Measurements from ENCODE around the gene SPNS2. TPM values are rescaled to one million over a fixed set of nuclear protein-coding genes. Genes with fewer than 3 reads are reported as not detected.

The SPNS2 gene
- polyA plus RNA-seq, 1 donor (not counting 4 experiments of a cell fraction or from before 2014, with no cell fraction given), result 0.10 TPM

GRCh38 chr17:4565209-4566141 lies 66.8 kb downstream of the SPNS2 start:
- H3K36me3 ChIP-seq (ENCODE audit: control insufficient read depth in 2 of 2, extremely low read depth in 1 of 2, insufficient read depth in 2 of 2, low read length in 2 of 2), result no peaks in the 10 kb centered on the region
- dilution Hi-C loops (cut with MboI; ENCODE audit: extremely low pct_ligation_motif_present, low sequenced_read_pairs), result no loop called here
- H3K27me3 ChIP-seq (ENCODE audit: control insufficient read depth, extremely low read depth, insufficient read depth, low read length), result no peaks in the 10 kb centered on the region
- H2AFZ ChIP-seq (ENCODE audit: control insufficient read depth, low read length), result no peak overlapping the region
- H3K79me2 ChIP-seq (ENCODE audit: control insufficient read depth, insufficient read depth, low read length), result no peaks in the 10 kb centered on the region
- peak; percentile 91 for FAIRE-seq
- H3K27ac ChIP-seq (ENCODE audit: control insufficient read depth, insufficient read depth, low read length), result no peak overlapping the region
- DNase-seq (ENCODE audit: low read depth, low spot score), result no peak
- TF ChIP-seq CTCF (optimal IDR thresholded peaks at IDR 0.05 in 1 of 3, IDR thresholded peaks at IDR 0.05 in 1 of 3, conservative IDR thresholded peaks at IDR 0.05 in 1 of 3; ENCODE audit: extremely low read depth in 1 of 3, insufficient read depth in 2 of 3, low read length in 3 of 3) (peak; percentile 80 to 92 (median 83)), EZH2 (IDR thresholded peaks at IDR 0.05; ENCODE audit: low read length) (no peak)
- H3K9me1 ChIP-seq (ENCODE audit: control insufficient read depth, extremely low read depth, insufficient read depth, low read length), result no peaks in the 10 kb centered on the region
- no peaks in the 10 kb centered on the region for H4K20me1 ChIP-seq (ENCODE audit: control insufficient read depth, extremely low read depth, insufficient read depth, low read length)
- peaks cover 10% of the 10 kb centered on the region for H3K4me1 ChIP-seq (ENCODE audit: control insufficient read depth, extremely low read depth, insufficient read depth, low read length)
- no peak overlapping the region for H3K9ac ChIP-seq (ENCODE audit: control insufficient read depth, extremely low read depth, insufficient read depth, low read length)
- no peak overlapping the region for H3K4me2 ChIP-seq (ENCODE audit: control insufficient read depth, extremely low read depth, insufficient read depth, low read depth, low read length)
- no peaks in the 10 kb centered on the region for H3K9me3 ChIP-seq (ENCODE audit: control insufficient read depth, low read depth, low read length)
- no peak overlapping the region for H3K4me3 ChIP-seq (ENCODE audit: control insufficient read depth in 2 of 3, extremely low read depth in 1 of 3, insufficient read depth in 2 of 3, low read depth in 1 of 3, low read length in 3 of 3)

- Histone ChIP-seq H3K9me3 (ENCODE audit: control insufficient read depth, low read depth, low read length) (no peaks in the 10 kb centered on the region), H3K27me3 (ENCODE audit: control insufficient read depth, extremely low read depth, insufficient read depth, low read length) (no peaks in the 10 kb centered on the region), H2AFZ (ENCODE audit: control insufficient read depth, low read length) (no peak overlapping the region), H3K4me3 (ENCODE audit: control insufficient read depth in 2 of 3, extremely low read depth in 1 of 3, insufficient read depth in 2 of 3, low read depth in 1 of 3, low read length in 3 of 3) (no peak overlapping the region), H3K4me2 (ENCODE audit: control insufficient read depth, extremely low read depth, insufficient read depth, low read depth, low read length) (no peak overlapping the region), H3K79me2 (ENCODE audit: control insufficient read depth, insufficient read depth, low read length) (no peaks in the 10 kb centered on the region), H3K4me1 (ENCODE audit: control insufficient read depth, extremely low read depth, insufficient read depth, low read length) (peaks cover 6% of the 10 kb centered on the region), H3K36me3 (ENCODE audit: control insufficient read depth in 2 of 2, extremely low read depth in 1 of 2, insufficient read depth in 2 of 2, low read length in 2 of 2) (no peaks in the 10 kb centered on the region), H3K9me1 (ENCODE audit: control insufficient read depth, extremely low read depth, insufficient read depth, low read length) (no peaks in the 10 kb centered on the region), H3K27ac (ENCODE audit: control insufficient read depth, insufficient read depth, low read length) (no peak overlapping the region), H3K9ac (ENCODE audit: control insufficient read depth, extremely low read depth, insufficient read depth, low read length) (no peak overlapping the region), H4K20me1 (ENCODE audit: control insufficient read depth, extremely low read depth, insufficient read depth, low read length) (no peaks in the 10 kb centered on the region)
- peak; percentile 67 for FAIRE-seq
- TF ChIP-seq CTCF (optimal IDR thresholded peaks at IDR 0.05 in 1 of 3, IDR thresholded peaks at IDR 0.05 in 1 of 3, conservative IDR thresholded peaks at IDR 0.05 in 1 of 3; ENCODE audit: extremely low read depth in 1 of 3, insufficient read depth in 2 of 3, low read length in 3 of 3) (peak; percentile 70 to 90 (median 74)), EZH2 (IDR thresholded peaks at IDR 0.05; ENCODE audit: low read length) (no peak)
- dilution Hi-C loops (cut with MboI; ENCODE audit: extremely low pct_ligation_motif_present, low sequenced_read_pairs), result no loop called here
- DNase-seq (ENCODE audit: low read depth, low spot score), result no peak
Measured at GRCh38 chr17:4566785-4567184, 68.1 kb downstream of the SPNS2 start.
